ENCODE data around the gene UBALD1.

- TF ChIP-seq RFX5 (IDR thresholded peaks at IDR 0.05) (no peak), CHD4 (IDR thresholded peaks at IDR 0.05; ENCODE audit: borderline replicate concordance) (no peak)
These were observed 49.2 kb upstream of the UBALD1 start for GRCh38 chr16:4663777-4664465.
